ENCODE results near the gene SEC11C.

SEC11C gene

DNA sequence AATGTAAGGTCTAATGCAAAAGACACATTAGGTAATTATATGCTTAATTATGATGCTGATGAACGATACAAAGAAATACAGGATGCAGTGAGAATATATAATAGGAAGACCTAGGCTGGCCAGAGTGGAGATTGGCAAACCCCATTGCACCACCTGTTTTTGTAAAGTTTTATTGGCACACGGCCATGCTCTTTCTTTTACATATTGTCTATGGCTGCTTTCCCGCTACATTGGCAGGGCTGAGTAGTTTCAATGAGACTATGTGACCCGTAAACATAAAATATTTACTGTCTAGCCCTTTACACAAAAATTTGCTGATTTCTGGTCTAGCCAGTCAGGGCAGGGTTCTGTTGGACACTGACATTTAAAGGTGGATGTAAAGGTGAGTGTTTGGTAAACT is 5.4 kb downstream of the SEC11C start:
- H3K9me3 ChIP-seq (ENCODE audit: control insufficient read depth, insufficient read depth, low read depth, low read length) = no peaks in the 10 kb centered on the region
- no peak overlapping the region for H3K9ac ChIP-seq (ENCODE audit: low read length)
- no peaks in the 10 kb centered on the region; the same call in 1 of the 2 replicates for H3K4me1 ChIP-seq (ENCODE audit: control insufficient read depth, insufficient read depth, low read length)
- no peak overlapping the region for H3K27ac ChIP-seq (ENCODE audit: low read depth, low read length)
- H3K36me3 ChIP-seq (ENCODE audit: control insufficient read depth, insufficient read depth, low read length) = peaks cover under 1% of the 10 kb centered on the region; the same call in 1 of the 2 replicates
- no peaks in the 10 kb centered on the region for H3K27me3 ChIP-seq (ENCODE audit: control insufficient read depth, insufficient read depth, low read length)
- H3K4me3 ChIP-seq (ENCODE audit: low read depth, low read length) = no peak overlapping the region

DNA sequence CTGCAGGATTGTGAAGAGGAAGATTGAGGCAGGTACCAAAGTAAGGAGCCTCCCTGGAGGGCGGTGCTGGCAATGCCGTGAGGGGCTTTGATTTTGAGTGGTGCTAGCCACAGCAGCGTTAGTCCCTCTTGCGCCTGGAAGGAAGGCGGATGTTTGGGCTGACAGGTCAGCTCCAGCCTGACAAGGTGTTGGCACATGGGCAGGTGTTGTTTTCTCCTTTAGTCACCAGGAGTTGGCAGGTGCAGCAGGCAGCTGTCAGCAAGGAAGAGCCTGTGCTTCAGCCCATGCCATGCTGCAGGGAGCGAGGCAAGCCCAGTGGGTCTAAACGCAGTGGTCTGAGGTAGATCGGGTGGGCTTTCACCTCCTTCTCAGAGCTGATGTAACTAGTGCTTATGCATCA is 8.5 kb downstream of the SEC11C start:
- no peak overlapping the region for H3K4me3 ChIP-seq (ENCODE audit: low read depth, low read length)
- no peaks in the 10 kb centered on the region for H3K27me3 ChIP-seq (ENCODE audit: control insufficient read depth, insufficient read depth, low read length)
- H3K4me1 ChIP-seq (ENCODE audit: control insufficient read depth, insufficient read depth, low read length) = no peaks in the 10 kb centered on the region
- H3K36me3 ChIP-seq (ENCODE audit: control insufficient read depth, insufficient read depth, low read length) = peaks cover 2% of the 10 kb centered on the region; the same call in 1 of the 2 replicates
- H3K9me3 ChIP-seq (ENCODE audit: control insufficient read depth, insufficient read depth, low read depth, low read length) = no peaks in the 10 kb centered on the region
- H3K9ac ChIP-seq (ENCODE audit: low read length) = no peak overlapping the region
- H3K27ac ChIP-seq (ENCODE audit: low read depth, low read length) = no peak overlapping the region

DNA sequence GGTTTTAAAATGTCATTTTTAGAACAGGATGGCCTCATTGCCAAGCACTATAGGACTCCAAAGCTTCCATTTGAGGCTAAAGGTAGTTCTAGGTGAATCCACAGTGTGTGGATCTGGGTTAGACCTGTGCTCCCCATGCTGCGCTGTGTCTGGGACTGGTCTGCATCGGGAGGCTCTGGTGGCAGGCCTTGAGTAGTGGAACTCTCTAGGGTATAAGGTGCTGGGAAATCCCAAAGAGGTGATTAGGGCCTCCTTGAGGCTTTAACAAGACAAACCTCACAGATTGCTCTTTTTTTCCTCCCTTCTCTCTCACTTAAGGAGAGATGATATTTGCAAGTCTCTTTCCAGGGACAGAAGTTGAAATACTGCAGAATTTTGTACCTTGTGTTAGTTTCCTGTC is 9.3 kb downstream of the SEC11C start:
- H3K9me3 ChIP-seq (ENCODE audit: control insufficient read depth, insufficient read depth, low read depth, low read length) = no peaks in the 10 kb centered on the region
- no peaks in the 10 kb centered on the region for H3K27me3 ChIP-seq (ENCODE audit: control insufficient read depth, insufficient read depth, low read length)
- no peak overlapping the region for H3K27ac ChIP-seq (ENCODE audit: low read depth, low read length)
- no peak overlapping the region for H3K4me3 ChIP-seq (ENCODE audit: low read depth, low read length)
- H3K9ac ChIP-seq (ENCODE audit: low read length) = no peak overlapping the region
- peaks cover 5% of the 10 kb centered on the region; the same call in 1 of the 2 replicates for H3K36me3 ChIP-seq (ENCODE audit: control insufficient read depth, insufficient read depth, low read length)
- H3K4me1 ChIP-seq (ENCODE audit: control insufficient read depth, insufficient read depth, low read length) = no peaks in the 10 kb centered on the region

DNA sequence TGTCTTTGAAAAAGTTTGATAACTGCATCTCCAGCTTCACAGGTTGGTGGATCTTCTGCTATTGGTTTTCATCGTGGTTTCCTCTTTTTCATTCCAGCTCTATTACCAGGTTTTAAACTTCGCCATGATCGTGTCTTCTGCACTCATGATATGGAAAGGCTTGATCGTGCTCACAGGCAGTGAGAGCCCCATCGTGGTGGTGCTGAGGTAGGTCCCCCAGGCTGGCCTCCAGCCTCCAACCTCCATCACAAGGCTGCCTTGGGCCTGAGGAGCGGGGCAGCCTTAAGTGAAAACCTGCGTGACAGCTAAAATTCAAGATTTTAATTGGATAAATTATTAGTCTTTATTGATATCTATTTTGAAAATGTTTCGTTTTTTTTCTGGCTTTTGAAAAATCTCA is 9.7 kb downstream of the SEC11C start:
- Histone ChIP-seq H3K36me3 (ENCODE audit: control insufficient read depth, insufficient read depth, low read length) (peaks cover 5% of the 10 kb centered on the region; the same call in 1 of the 2 replicates), H3K27me3 (ENCODE audit: control insufficient read depth, insufficient read depth, low read length) (no peaks in the 10 kb centered on the region), H3K4me3 (ENCODE audit: low read depth, low read length) (no peak overlapping the region), H3K4me1 (ENCODE audit: control insufficient read depth, insufficient read depth, low read length) (no peaks in the 10 kb centered on the region), H3K9ac (ENCODE audit: low read length) (no peak overlapping the region), H3K9me3 (ENCODE audit: control insufficient read depth, insufficient read depth, low read depth, low read length) (no peaks in the 10 kb centered on the region), H3K27ac (ENCODE audit: low read depth, low read length) (no peak overlapping the region)

DNA sequence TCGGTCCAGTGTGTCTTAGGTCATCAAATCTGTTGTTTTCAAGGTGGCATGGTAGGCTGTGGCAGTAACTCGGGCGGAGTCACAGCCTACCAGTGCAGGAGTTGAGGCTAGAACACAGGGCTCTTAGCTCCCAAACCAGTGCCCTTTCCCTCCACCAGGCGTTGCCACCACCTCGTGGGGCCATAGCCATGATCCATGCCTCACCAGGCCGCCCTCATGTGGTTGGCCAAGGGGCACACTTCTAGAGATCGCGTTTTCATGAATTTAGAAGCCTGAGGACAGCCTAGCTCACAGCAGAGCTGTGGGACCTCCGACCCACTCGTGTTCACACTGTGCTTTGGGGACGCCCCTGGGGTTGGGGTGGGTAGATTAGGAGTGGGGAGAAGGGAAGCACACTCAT is 10.6 kb downstream of the SEC11C start:
- Histone ChIP-seq H3K27ac (ENCODE audit: low read depth, low read length) (no peak overlapping the region), H3K27me3 (ENCODE audit: control insufficient read depth, insufficient read depth, low read length) (no peaks in the 10 kb centered on the region), H3K9ac (ENCODE audit: low read length) (no peak overlapping the region), H3K4me1 (ENCODE audit: control insufficient read depth, insufficient read depth, low read length) (no peaks in the 10 kb centered on the region), H3K36me3 (ENCODE audit: control insufficient read depth, insufficient read depth, low read length) (peaks cover 5% of the 10 kb centered on the region; the same call in 1 of the 2 replicates), H3K4me3 (ENCODE audit: low read depth, low read length) (no peak overlapping the region), H3K9me3 (ENCODE audit: control insufficient read depth, insufficient read depth, low read depth, low read length) (no peaks in the 10 kb centered on the region)

DNA sequence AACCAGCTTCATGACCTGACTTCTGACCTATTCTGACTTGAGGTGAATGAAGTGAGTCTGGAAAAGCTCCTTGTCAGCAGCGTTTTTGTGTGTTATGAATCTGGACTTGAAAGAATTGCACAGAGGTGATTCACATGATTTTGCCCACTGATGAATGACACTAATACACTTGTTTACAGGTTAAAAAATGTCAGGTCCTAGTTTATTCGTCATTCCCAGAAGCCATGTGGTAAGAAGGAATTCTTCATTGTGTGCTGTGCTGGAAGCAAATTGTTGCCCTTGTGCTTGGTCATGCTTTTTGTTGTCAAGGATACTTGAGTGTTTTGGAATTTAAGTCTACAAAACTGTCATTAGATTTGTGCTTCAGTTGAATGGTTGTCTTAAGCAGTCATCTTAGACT is 15.5 kb downstream of the SEC11C start:
- Histone ChIP-seq H3K36me3 (ENCODE audit: control insufficient read depth, insufficient read depth, low read length) (peaks cover 6% of the 10 kb centered on the region; the same call in 1 of the 2 replicates), H3K27me3 (ENCODE audit: control insufficient read depth, insufficient read depth, low read length) (no peaks in the 10 kb centered on the region)

DNA sequence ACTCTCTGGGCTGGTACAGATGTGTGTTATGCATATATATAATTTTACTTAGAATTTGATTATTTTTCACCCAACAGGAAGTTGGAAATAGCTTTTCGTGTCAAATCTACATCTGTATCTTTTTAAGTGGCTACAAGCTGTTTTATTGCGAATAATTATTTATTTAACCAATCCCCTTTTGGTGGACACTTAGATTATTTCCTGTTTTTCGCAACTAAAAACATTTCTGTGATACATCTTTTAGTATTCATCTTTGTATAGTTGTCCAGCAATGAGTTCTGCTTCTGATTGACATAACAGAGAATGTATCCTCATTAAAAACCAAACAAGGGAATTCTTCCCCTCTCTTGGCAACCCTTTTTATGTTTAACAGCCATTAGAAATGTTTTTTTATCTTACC is 16.6 kb downstream of the SEC11C start:
- Histone ChIP-seq H3K9ac (ENCODE audit: low read length) (no peak overlapping the region), H3K27me3 (ENCODE audit: control insufficient read depth, insufficient read depth, low read length) (no peaks in the 10 kb centered on the region), H3K9me3 (ENCODE audit: control insufficient read depth, insufficient read depth, low read depth, low read length) (no peaks in the 10 kb centered on the region), H3K4me3 (ENCODE audit: low read depth, low read length) (no peak overlapping the region), H3K36me3 (ENCODE audit: control insufficient read depth, insufficient read depth, low read length) (peaks cover 6% of the 10 kb centered on the region; the same call in 1 of the 2 replicates), H3K4me1 (ENCODE audit: control insufficient read depth, insufficient read depth, low read length) (no peaks in the 10 kb centered on the region), H3K27ac (ENCODE audit: low read depth, low read length) (no peak overlapping the region)

More for the DNA sequence above, 15.5 kb downstream of the SEC11C start:
- Histone ChIP-seq H3K27ac (ENCODE audit: low read depth, low read length) (no peak overlapping the region), H3K9ac (ENCODE audit: low read length) (no peak overlapping the region), H3K4me3 (ENCODE audit: low read depth, low read length) (no peak overlapping the region), H3K4me1 (ENCODE audit: control insufficient read depth, insufficient read depth, low read length) (no peaks in the 10 kb centered on the region), H3K9me3 (ENCODE audit: control insufficient read depth, insufficient read depth, low read depth, low read length) (no peaks in the 10 kb centered on the region)

DNA sequence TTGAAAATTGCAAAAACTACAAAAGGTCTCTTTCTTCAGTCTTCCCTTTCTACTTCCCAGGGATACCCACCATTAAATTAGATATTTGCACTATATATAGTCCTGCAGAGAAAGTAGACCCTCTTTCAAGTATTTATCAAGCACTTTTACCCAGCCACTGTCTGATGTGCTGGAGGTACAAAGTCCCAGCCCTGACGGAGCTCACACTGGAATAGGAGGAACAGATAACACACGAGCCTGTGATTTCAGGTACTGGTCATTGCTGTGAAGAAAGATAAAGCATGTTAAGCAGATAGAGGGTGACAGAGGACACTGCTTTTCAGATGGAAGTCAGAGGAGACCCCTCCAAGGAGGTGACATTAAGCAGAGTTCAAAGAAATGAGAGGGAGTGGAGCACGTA is 19.6 kb downstream of the SEC11C start:
- Histone ChIP-seq H3K9me3 (ENCODE audit: control insufficient read depth, insufficient read depth, low read depth, low read length) (no peaks in the 10 kb centered on the region), H3K27ac (ENCODE audit: low read depth, low read length) (no peak overlapping the region), H3K36me3 (ENCODE audit: control insufficient read depth, insufficient read depth, low read length) (peaks cover 3% of the 10 kb centered on the region; the same call in 1 of the 2 replicates), H3K9ac (ENCODE audit: low read length) (no peak overlapping the region), H3K4me1 (ENCODE audit: control insufficient read depth, insufficient read depth, low read length) (no peaks in the 10 kb centered on the region), H3K27me3 (ENCODE audit: control insufficient read depth, insufficient read depth, low read length) (no peaks in the 10 kb centered on the region), H3K4me3 (ENCODE audit: low read depth, low read length) (no peak overlapping the region)

DNA sequence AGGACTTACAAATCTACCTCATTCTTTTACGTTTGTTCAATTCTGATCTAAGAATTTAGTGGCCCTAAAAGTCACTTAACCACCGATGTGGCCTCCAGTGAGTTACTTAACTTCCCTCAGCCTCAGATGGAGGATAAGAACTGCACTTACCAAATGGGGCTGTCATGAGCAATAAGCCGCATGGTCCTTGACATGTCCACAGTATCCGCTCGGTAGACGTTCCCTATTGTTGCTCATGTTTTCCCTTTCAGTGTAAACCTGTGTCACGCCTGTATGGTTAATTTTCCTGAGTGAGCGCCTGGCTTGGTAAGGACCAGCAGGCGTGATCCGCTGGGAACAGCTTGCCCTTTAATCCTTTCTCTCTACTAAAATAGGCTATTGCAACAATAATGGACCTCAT is 20.3 kb downstream of the SEC11C start:
- Histone ChIP-seq H3K9me3 (ENCODE audit: control insufficient read depth, insufficient read depth, low read depth, low read length) (no peaks in the 10 kb centered on the region), H3K27me3 (ENCODE audit: control insufficient read depth, insufficient read depth, low read length) (no peaks in the 10 kb centered on the region), H3K9ac (ENCODE audit: low read length) (no peak overlapping the region), H3K4me3 (ENCODE audit: low read depth, low read length) (no peak overlapping the region), H3K36me3 (ENCODE audit: control insufficient read depth, insufficient read depth, low read length) (peaks cover 3% of the 10 kb centered on the region; the same call in 1 of the 2 replicates), H3K27ac (ENCODE audit: low read depth, low read length) (no peak overlapping the region), H3K4me1 (ENCODE audit: control insufficient read depth, insufficient read depth, low read length) (no peaks in the 10 kb centered on the region)

DNA sequence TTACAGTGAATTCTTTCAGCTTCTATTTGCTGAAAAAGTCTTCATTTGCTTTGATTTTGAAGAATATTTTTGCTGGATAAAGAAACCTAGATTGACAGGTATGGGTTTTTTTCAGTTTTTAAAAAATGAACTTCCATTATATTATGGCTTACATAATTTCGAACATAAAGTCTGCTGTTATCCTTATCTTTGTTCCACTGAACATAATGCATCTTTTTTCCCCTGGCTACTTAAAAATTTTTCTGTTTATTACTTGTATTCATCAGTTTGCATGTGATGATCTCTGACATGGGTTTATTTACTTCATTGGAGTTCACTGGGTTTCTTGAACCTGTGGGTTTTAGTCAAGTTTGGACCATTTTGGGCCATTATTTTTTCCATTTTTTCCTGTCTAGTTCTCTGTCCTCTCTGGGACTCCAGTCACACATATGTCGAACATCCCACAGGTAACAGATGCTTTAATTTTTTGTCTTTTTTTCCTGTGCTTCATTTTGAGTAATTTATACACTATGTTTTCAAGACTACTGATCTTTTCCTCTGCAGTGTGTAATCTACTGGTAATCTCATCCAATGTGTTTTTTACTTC is 33.1 kb downstream of the SEC11C start:
- H3K4me1 ChIP-seq (ENCODE audit: control insufficient read depth, insufficient read depth, low read length) = no peaks in the 10 kb centered on the region
- H3K27me3 ChIP-seq (ENCODE audit: control insufficient read depth, insufficient read depth, low read length) = no peaks in the 10 kb centered on the region
- no peak overlapping the region for H3K27ac ChIP-seq (ENCODE audit: low read depth, low read length)
- H3K4me3 ChIP-seq (ENCODE audit: low read depth, low read length) = no peak overlapping the region
- H3K9me3 ChIP-seq (ENCODE audit: control insufficient read depth, insufficient read depth, low read depth, low read length) = peaks cover 21% of the 10 kb centered on the region
- H3K36me3 ChIP-seq (ENCODE audit: control insufficient read depth, insufficient read depth, low read length) = no peaks in the 10 kb centered on the region
- no peak overlapping the region for H3K9ac ChIP-seq (ENCODE audit: low read length)

DNA sequence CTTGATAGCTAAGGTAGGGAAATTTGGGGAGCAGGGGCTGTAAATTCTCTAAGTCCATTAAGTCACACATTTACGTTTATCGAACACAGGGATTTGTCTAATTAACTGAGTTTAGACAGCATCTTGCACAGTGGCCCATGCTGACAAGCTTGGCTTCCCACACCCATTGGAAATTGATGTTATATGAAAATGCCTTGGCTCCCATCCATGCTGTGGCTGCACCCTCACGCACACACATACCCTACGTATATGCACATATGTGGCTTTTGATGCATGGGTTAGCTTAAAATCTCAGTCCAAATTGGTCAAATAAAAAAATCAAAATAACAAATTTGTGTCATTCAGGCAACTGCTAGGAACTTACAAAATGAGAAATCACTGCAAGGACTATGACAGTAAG is 37.8 kb downstream of the SEC11C start:
- H3K4me3 ChIP-seq (ENCODE audit: low read depth, low read length) = no peak overlapping the region
- H3K9ac ChIP-seq (ENCODE audit: low read length) = no peak overlapping the region
- no peak overlapping the region for H3K27ac ChIP-seq (ENCODE audit: low read depth, low read length)
- H3K4me1 ChIP-seq (ENCODE audit: control insufficient read depth, insufficient read depth, low read length) = no peaks in the 10 kb centered on the region
- H3K9me3 ChIP-seq (ENCODE audit: control insufficient read depth, insufficient read depth, low read depth, low read length) = peaks cover 15% of the 10 kb centered on the region
- H3K36me3 ChIP-seq (ENCODE audit: control insufficient read depth, insufficient read depth, low read length) = no peaks in the 10 kb centered on the region
- no peaks in the 10 kb centered on the region for H3K27me3 ChIP-seq (ENCODE audit: control insufficient read depth, insufficient read depth, low read length)

Data from HUES6 (cell line).